SK-N-SH treated with all-trans-retinoic acid at 6 μM for 48 hours (cell line): ENCODE results near the gene VPS29.
"Not testable (repeated sequence)": the region's sequence is repeated elsewhere in the genome, so short reads cannot be mapped to it uniquely, and the experiment has no call there.

ENCODE experiments used
- ATAC-seq: fragments of 200-7000 bp; cut with Tn5 transposase; 3 replicates; pipeline ENCODE4 v1.9.1; 2020; ENCODE audit warnings: mild to moderate bottlenecking, moderate library complexity
- ARNTL ChIP-seq: fragments of 450-650 bp; formaldehyde crosslinking; IDR thresholded peaks from 2 replicates; pipeline ENCODE4 v1.5.0; 2020; ENCODE audit warnings: low read depth, mild to moderate bottlenecking, moderate library complexity, borderline replicate concordance
- BACH2 ChIP-seq: fragments of 250-450 bp; sonication (Bioruptor Pico); IDR thresholded peaks from 2 replicates; pipeline ENCODE4 v1.9.0; 2021; ENCODE audit warnings: mild to moderate bottlenecking, borderline replicate concordance
- CSDC2 ChIP-seq: fragments of 250-450 bp; sonication (Bioruptor Pico); IDR thresholded peaks from 2 replicates; pipeline ENCODE4 v1.5.0; 2020; ENCODE audit warnings: mild to moderate bottlenecking, moderate library complexity
- CSRNP3 ChIP-seq: fragments of 250-450 bp; sonication (Bioruptor Pico); IDR thresholded peaks from 2 replicates; pipeline ENCODE4 v1.5.1; 2021; ENCODE audit warnings: mild to moderate bottlenecking, moderate library complexity
- ESRRG ChIP-seq: fragments of 250-450 bp; sonication (Bioruptor Pico); IDR thresholded peaks from 2 replicates; pipeline ENCODE4 v1.6.1; 2021; ENCODE audit warnings: mild to moderate bottlenecking
- GLIS3 ChIP-seq: fragments of 250-450 bp; sonication (Bioruptor Pico); IDR thresholded peaks from 2 replicates; pipeline ENCODE4 v1.5.0; 2020; ENCODE audit warnings: mild to moderate bottlenecking, moderate library complexity
- ISL1 ChIP-seq: fragments of 250-450 bp; sonication (Bioruptor Pico); IDR thresholded peaks from 2 replicates; pipeline ENCODE4 v2.1.2; 2022; ENCODE audit warnings: mild to moderate bottlenecking, moderate library complexity
- OSR1 ChIP-seq: fragments of 250-450 bp; sonication (Bioruptor Pico); IDR thresholded peaks from 2 replicates; pipeline ENCODE4 v1.8.0; 2022; ENCODE audit warnings: moderate library complexity, mild to moderate bottlenecking, inconsistent platforms
- PATZ1 ChIP-seq: fragments of 250-450 bp; sonication (Bioruptor Pico); IDR thresholded peaks from 2 replicates; pipeline ENCODE4 v1.8.0; 2020; ENCODE audit warnings: mild to moderate bottlenecking, moderate library complexity, borderline replicate concordance
- POU6F1 ChIP-seq: fragments of 250-450 bp; sonication (Bioruptor Pico); IDR thresholded peaks from 2 replicates; pipeline ENCODE4 v1.8.0; 2021; ENCODE audit warnings: low read depth, mild to moderate bottlenecking, moderate library complexity, borderline replicate concordance
- PPARA ChIP-seq: fragments of 250-450 bp; sonication (Bioruptor Pico); IDR thresholded peaks from 2 replicates; pipeline ENCODE4 v1.5.0; 2020; ENCODE audit warnings: mild to moderate bottlenecking, borderline replicate concordance
- RARB ChIP-seq: fragments of 250-450 bp; sonication (Bioruptor Pico); IDR thresholded peaks from 2 replicates; pipeline ENCODE4 v1.8.0; 2021; ENCODE audit warnings: mild to moderate bottlenecking, moderate library complexity
- SNAI2 ChIP-seq: fragments of 250-450 bp; sonication (Bioruptor Pico); IDR thresholded peaks from 2 replicates; pipeline ENCODE4 v1.5.0; 2020; ENCODE audit warnings: mild to moderate bottlenecking, moderate library complexity
- TOX ChIP-seq: fragments of 250-450 bp; sonication (Bioruptor Pico); IDR thresholded peaks from 2 replicates; pipeline ENCODE4 v1.8.0; 2021; ENCODE audit warnings: mild to moderate bottlenecking, moderate library complexity, borderline replicate concordance
- TSHZ2 ChIP-seq: fragments of 250-450 bp; sonication (Bioruptor Pico); IDR thresholded peaks from 2 replicates; pipeline ENCODE4 v1.5.0; 2020; ENCODE audit warnings: mild to moderate bottlenecking, moderate library complexity
- ZC3H10 ChIP-seq: fragments of 250-450 bp; sonication (Bioruptor Pico); IDR thresholded peaks from 2 replicates; pipeline ENCODE4 v1.5.1; 2021; ENCODE audit warnings: mild to moderate bottlenecking, moderate library complexity
- ZFP3 ChIP-seq: fragments of 250-450 bp; sonication (Bioruptor Pico); IDR thresholded peaks from 2 replicates; pipeline ENCODE4 v1.5.0; 2020; ENCODE audit warnings: mild to moderate bottlenecking, moderate library complexity
- ZFP30 ChIP-seq: fragments of 450-650 bp; formaldehyde crosslinking; IDR thresholded peaks from 2 replicates; pipeline ENCODE4 v1.5.0; 2022; ENCODE audit warnings: mild to moderate bottlenecking, moderate library complexity
- ZNF565 ChIP-seq: fragments of 450-650 bp; formaldehyde crosslinking; conservative IDR thresholded peaks from 2 replicates; pipeline ENCODE4 v1.5.0; 2020; ENCODE audit warnings: low read depth, mild to moderate bottlenecking, moderate library complexity
- ZNF70 ChIP-seq: fragments of 450-650 bp; formaldehyde crosslinking; IDR thresholded peaks from 2 replicates; pipeline ENCODE4 v1.5.0; 2020; ENCODE audit warnings: mild to moderate bottlenecking, moderate library complexity
- ZNF8 ChIP-seq: fragments of 450-650 bp; formaldehyde crosslinking; IDR thresholded peaks from 2 replicates; pipeline ENCODE4 v1.5.0; 2020; ENCODE audit warnings: mild to moderate bottlenecking, moderate library complexity

The VPS29 gene

DNA sequence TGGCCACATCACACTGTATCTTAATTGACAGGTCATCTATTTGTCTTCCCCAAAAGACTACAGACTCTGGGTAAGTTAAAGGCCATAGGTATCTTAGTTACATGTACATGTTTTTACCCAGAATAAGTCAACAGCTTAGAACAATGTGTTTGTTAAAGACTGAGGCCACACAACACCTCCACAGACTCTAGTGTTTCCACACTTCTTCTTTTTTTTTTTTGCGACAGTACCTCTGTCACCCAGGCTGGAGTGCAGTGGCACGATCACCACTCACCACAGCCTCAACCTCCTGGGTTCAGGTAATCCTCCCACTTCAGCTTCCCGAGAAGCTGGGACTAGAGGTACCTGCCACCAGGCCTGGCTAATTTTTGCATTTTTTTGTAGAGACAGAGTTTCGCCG, 35.1 kb downstream of the VPS29 start:
- no peak for ATAC-seq
- no peak for TF ChIP-seq OSR1
- no peak for TF ChIP-seq ZNF565
- TF ChIP-seq ESRRG (CRISPR knock-in tag): no peak
- TF ChIP-seq ZNF8 (CRISPR knock-in tag): no peak
- no peak for TF ChIP-seq GLIS3
- no peak for TF ChIP-seq ZFP3 (CRISPR knock-in tag)
- TF ChIP-seq ZC3H10: no peak
- no peak for TF ChIP-seq ZFP30
- TF ChIP-seq ISL1 (CRISPR knock-in tag): no peak
- no peak for TF ChIP-seq SNAI2 (CRISPR knock-in tag)
- TF ChIP-seq BACH2: no peak
- TF ChIP-seq RARB (CRISPR knock-in tag): no peak
- TF ChIP-seq PATZ1: no peak
- TF ChIP-seq TOX: no peak
- no peak for TF ChIP-seq POU6F1 (CRISPR knock-in tag)
- TF ChIP-seq PPARA: no peak
- TF ChIP-seq ZNF70 (CRISPR knock-in tag): no peak
- no peak for TF ChIP-seq CSDC2
- no peak for TF ChIP-seq ARNTL (CRISPR knock-in tag)
- no peak for TF ChIP-seq TSHZ2 (CRISPR knock-in tag)

DNA sequence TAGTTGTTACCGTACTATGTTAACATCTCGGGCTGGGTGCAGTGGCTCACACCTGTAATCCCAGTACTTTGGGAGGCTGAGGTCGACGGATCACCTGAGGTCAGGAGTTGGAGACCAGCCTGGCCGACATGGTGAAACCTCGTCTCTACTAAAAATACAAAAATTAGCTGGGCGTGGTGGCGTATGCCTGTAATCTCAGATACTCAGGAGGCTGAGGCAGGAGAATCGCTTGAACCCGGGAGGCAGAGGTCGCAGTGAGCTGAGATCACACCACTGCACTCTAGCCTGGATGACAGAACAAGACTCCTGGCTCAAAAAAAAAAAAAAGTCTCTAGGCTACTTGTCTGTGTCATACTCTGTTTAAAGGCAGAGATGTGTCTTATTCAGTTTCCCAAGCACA, 36.1 kb downstream of the VPS29 start:
- not testable (repeated sequence) for ATAC-seq

- ATAC-seq: no peak
- TF ChIP-seq GLIS3 (no peak), SNAI2 (CRISPR knock-in tag) (no peak)
These were observed 36.9 kb downstream of the VPS29 start for GRCh38 chr12:110465024-110465423.

DNA sequence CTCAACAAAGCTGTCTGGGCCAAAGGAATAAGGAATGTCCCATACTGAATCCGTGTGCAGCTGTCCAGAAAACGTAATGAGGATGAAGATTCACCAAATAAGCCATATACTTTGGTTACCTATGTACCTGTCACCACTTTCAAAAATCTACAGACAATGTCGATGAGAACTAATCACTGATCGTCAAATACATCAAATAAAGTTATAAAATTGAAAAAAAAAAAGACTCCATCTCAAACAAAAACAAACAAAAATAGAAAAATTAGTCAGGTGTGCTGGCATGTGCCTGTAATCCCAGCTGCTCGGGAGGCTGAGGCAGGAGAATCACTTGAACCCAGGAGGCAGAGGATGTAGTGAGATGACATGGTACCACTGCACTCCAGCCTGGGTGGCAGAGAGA, 40.7 kb downstream of the VPS29 start:
- not testable (repeated sequence) for ATAC-seq

- no peak for TF ChIP-seq ZFP30
- no peak for TF ChIP-seq PATZ1
- no peak for TF ChIP-seq TOX
- TF ChIP-seq ZC3H10: no peak
- TF ChIP-seq CSRNP3 (CRISPR knock-in tag): no peak
- ATAC-seq: no peak
These were observed 43.2 kb downstream of the VPS29 start for GRCh38 chr12:110458756-110459155.
